ENCODE measurements around the gene CCDC154.

- TF ChIP-seq CTCF (IDR thresholded peaks at IDR 0.05) (no peak), POLR2A (IDR thresholded peaks at IDR 0.05) (no peak)
Observed at GRCh38 chr16:1426734-1427471, 17.5 kb downstream of the CCDC154 start.

Measured in uterus (tissue), 2 donors.